ENCODE measurements around the gene CCSER2. TPM values are rescaled to one million over a fixed set of nuclear protein-coding genes. Genes with fewer than 3 reads are reported as not detected.

CCSER2 gene
- polyA plus RNA-seq, 1 donor (not counting 4 experiments of a cell fraction or from before 2014, with no cell fraction given) = 26.7 TPM

GRCh38 chr10:84360637-84361365 lies 32.4 kb downstream of the CCSER2 start:
- Histone ChIP-seq H3K9ac (ENCODE audit: control insufficient read depth, extremely low read depth, insufficient read depth, low read length) (peak overlapping the region; percentile 10), H4K20me1 (ENCODE audit: control insufficient read depth, extremely low read depth, insufficient read depth, low read length) (peaks cover 2% of the 10 kb centered on the region), H3K27me3 (ENCODE audit: control insufficient read depth, extremely low read depth, insufficient read depth, low read length) (no peaks in the 10 kb centered on the region), H3K36me3 (ENCODE audit: control insufficient read depth in 2 of 2, extremely low read depth in 1 of 2, insufficient read depth in 2 of 2, low read length in 2 of 2) (peaks cover 0 to 4% of the 10 kb centered on the region in 2 experiments), H3K9me1 (ENCODE audit: control insufficient read depth, extremely low read depth, insufficient read depth, low read length) (no peaks in the 10 kb centered on the region), H3K79me2 (ENCODE audit: control insufficient read depth, insufficient read depth, low read length) (peaks cover 75% of the 10 kb centered on the region), H2AFZ (ENCODE audit: control insufficient read depth, low read length) (no peak overlapping the region), H3K27ac (ENCODE audit: control insufficient read depth, insufficient read depth, low read length) (no peak overlapping the region), H3K4me2 (ENCODE audit: control insufficient read depth, extremely low read depth, insufficient read depth, low read depth, low read length) (peak overlapping the region; percentile 72), H3K4me1 (ENCODE audit: control insufficient read depth, extremely low read depth, insufficient read depth, low read length) (peaks cover 10% of the 10 kb centered on the region), H3K4me3 (ENCODE audit: control insufficient read depth in 2 of 3, extremely low read depth in 1 of 3, insufficient read depth in 2 of 3, low read depth in 1 of 3, low read length in 3 of 3) (peak overlapping the region in 2 of 3 experiments; percentile 31 to 46), H3K9me3 (ENCODE audit: control insufficient read depth, low read depth, low read length) (no peaks in the 10 kb centered on the region)
- no peak for DNase-seq (ENCODE audit: low read depth, low spot score)
- no peak for FAIRE-seq
- dilution Hi-C loops (cut with MboI; ENCODE audit: extremely low pct_ligation_motif_present, low sequenced_read_pairs) = no loop called here
- no peak for TF ChIP-seq EZH2 (IDR thresholded peaks at IDR 0.05; ENCODE audit: low read length)
- TF ChIP-seq CTCF (optimal IDR thresholded peaks at IDR 0.05 in 1 of 3, IDR thresholded peaks at IDR 0.05 in 1 of 3, conservative IDR thresholded peaks at IDR 0.05 in 1 of 3; ENCODE audit: extremely low read depth in 1 of 3, insufficient read depth in 2 of 3, low read length in 3 of 3) = no peak

GRCh38 chr10:84365335-84365881 lies 37.0 kb downstream of the CCSER2 start:
- H4K20me1 ChIP-seq (ENCODE audit: control insufficient read depth, extremely low read depth, insufficient read depth, low read length) = no peaks in the 10 kb centered on the region
- DNase-seq (ENCODE audit: low read depth, low spot score) = no peak
- dilution Hi-C loops (cut with MboI; ENCODE audit: extremely low pct_ligation_motif_present, low sequenced_read_pairs) = no loop called here
- H3K9me3 ChIP-seq (ENCODE audit: control insufficient read depth, low read depth, low read length) = no peaks in the 10 kb centered on the region
- TF ChIP-seq EZH2 (IDR thresholded peaks at IDR 0.05; ENCODE audit: low read length) = no peak
- TF ChIP-seq CTCF (optimal IDR thresholded peaks at IDR 0.05 in 1 of 3, IDR thresholded peaks at IDR 0.05 in 1 of 3, conservative IDR thresholded peaks at IDR 0.05 in 1 of 3; ENCODE audit: extremely low read depth in 1 of 3, insufficient read depth in 2 of 3, low read length in 3 of 3) = no peak
- H2AFZ ChIP-seq (ENCODE audit: control insufficient read depth, low read length) = no peak overlapping the region
- FAIRE-seq = no peak
- H3K27me3 ChIP-seq (ENCODE audit: control insufficient read depth, extremely low read depth, insufficient read depth, low read length) = no peaks in the 10 kb centered on the region
- H3K4me2 ChIP-seq (ENCODE audit: control insufficient read depth, extremely low read depth, insufficient read depth, low read depth, low read length) = no peak overlapping the region
- H3K27ac ChIP-seq (ENCODE audit: control insufficient read depth, insufficient read depth, low read length) = no peak overlapping the region
- H3K36me3 ChIP-seq (ENCODE audit: control insufficient read depth in 2 of 2, extremely low read depth in 1 of 2, insufficient read depth in 2 of 2, low read length in 2 of 2) = peaks cover 0 to 4% of the 10 kb centered on the region in 2 experiments
- H3K9me1 ChIP-seq (ENCODE audit: control insufficient read depth, extremely low read depth, insufficient read depth, low read length) = no peaks in the 10 kb centered on the region
- H3K79me2 ChIP-seq (ENCODE audit: control insufficient read depth, insufficient read depth, low read length) = peaks cover 78% of the 10 kb centered on the region
- H3K4me1 ChIP-seq (ENCODE audit: control insufficient read depth, extremely low read depth, insufficient read depth, low read length) = peaks cover 10% of the 10 kb centered on the region
- H3K9ac ChIP-seq (ENCODE audit: control insufficient read depth, extremely low read depth, insufficient read depth, low read length) = no peak overlapping the region
- no peak overlapping the region for H3K4me3 ChIP-seq (ENCODE audit: control insufficient read depth in 2 of 3, extremely low read depth in 1 of 3, insufficient read depth in 2 of 3, low read depth in 1 of 3, low read length in 3 of 3)
